GM12873 (cell line): ENCODE results near the gene LATS2.

Experiments used
- CTCF ChIP-seq: IDR thresholded peaks from 2 replicates; pipeline ENCODE4 v1.5.1; 2012; ENCODE audit warnings: low read depth, mild to moderate bottlenecking, moderate library complexity, low read length, control low read depth; ENCODE audit not compliant: insufficient read depth; ENCODE audit errors: missing control alignments

The LATS2 gene

DNA sequence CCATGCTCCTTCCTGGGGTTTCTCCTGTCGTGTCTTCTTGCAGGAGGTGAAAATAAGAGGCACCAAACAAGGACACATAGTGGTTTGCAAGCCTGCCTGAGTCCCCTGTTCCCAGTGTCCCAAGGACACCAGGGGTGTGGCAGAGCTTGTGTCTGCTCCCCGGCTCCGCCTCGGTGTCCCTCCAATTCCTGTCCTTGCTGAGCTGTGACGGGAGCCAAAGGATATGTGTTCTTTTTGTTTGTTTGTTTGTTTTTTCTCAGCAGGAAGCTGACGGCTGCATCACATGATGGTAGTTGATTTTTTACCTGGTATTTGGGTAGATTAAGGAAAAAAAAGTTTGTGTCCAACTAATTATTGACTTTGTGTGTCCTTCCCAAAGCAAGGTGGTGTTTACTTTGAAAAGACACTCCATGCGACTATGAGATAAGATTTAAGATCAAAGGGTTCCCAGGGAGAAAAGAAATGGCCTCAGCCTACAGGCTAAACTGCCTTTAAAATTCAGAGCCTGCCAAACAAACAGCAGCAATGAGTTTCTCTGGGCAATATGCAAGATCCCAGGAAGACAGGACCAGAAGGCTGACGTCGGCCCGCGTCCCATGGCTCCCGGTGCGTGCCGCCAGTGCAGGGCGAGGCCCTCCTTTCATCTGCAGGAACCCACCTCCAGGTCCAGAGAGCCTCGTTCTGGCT, 108.0 kb downstream of the LATS2 start:
- no peak for TF ChIP-seq CTCF

DNA sequence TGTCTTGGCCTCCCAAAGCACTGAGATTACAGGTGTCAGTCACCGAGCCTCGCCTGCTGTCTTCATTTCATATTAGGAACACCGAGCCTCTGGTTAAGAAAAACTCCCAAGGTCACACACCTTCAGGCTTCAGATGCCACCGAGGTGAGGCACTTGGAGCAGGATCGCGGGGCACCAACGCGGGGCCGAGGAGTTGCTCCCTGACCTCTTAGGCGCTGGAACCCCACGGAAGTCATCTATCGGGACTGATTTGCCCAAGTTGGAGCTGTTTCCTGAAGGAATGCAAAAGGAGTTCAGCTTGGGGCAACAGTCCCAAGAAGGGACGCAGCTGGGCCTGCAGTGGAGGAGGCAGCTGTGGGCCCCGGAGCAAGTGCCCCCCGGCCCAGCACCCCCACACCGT, 108.5 kb downstream of the LATS2 start:
- TF ChIP-seq CTCF: no peak

- TF ChIP-seq CTCF: no peak
Measured at GRCh38 chr13:20945952-20946383, 115.4 kb downstream of the LATS2 start.

DNA sequence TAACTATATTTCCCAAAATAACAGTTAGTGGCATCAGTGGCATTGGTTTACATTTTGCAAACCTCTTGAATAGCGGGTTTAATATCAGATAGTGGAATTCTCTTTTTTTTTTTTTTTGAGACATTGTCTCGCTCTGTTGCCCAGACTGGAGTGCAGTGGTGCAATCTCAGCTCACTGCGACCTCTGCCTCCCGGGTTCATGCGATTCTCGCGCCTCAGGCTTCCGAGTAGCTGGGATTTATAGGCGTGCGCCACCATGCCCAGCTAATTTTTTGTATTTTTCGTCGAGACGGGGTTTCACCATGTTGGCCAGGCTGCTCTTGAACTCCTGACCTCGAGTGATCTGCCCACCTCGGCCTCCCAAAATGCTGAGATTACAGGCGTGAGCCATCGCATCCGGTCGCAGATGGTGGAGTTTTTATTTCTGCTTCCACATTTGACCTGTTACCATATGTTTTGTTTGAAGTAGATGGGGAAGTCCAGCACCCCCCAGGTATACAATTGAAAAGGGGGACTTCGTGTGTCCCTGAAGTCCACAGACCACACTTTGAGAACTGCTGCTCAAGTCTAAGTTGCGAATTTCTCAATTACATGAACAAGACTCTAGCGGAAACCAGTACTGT, 118.3 kb downstream of the LATS2 start:
- no peak for TF ChIP-seq CTCF

DNA sequence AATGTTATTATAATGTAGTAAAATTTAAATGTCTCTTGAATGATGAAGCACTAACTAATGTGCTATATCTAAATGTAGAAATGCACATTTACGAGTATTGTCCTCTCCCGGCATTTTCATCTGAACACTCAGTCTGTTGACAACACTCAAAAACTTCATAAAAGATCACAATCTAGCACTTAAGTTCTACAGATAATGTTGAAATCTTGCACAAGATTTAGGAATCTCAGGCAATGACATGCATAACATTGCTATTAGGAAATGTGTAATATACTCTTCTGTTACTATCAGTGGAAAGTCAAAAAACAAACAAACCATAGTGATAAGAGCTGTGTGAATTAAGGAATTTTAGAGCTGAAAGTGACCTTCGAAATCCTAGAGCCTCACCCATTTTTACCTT, 121.3 kb downstream of the LATS2 start:
- TF ChIP-seq CTCF: no peak

DNA sequence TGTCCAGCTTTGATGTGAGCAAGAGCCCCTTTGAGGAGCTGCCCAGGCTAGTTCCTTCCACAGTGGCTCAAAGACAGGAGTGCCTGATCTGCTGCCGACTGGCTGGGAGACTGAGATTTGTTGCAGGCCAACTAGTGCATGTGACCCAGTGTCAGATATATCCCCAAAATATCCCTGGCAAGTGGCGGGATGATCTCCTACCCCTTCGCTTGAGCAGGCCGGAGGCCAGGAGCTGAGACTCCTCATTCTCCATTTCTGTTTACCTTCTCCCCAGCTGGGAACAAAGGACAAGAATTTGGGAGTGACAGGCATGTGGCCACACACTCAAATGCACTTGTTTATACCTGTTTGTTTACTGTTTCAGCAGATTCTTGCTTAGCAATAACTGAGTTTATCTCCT, 121.7 kb downstream of the LATS2 start:
- no peak for TF ChIP-seq CTCF

- no peak for TF ChIP-seq CTCF
Measured at GRCh38 chr13:20938302-20938701, 123.1 kb downstream of the LATS2 start.
